Measurements from ENCODE around the gene CD93.

The CD93 gene

GRCh38 chr20:23086056-23086566 lies at the start of gene CD93:
Gene CD93 (minus strand): TSS chr20:23086324. CDS start chr20:23086192, 132 bp downstream.
- no peak for DNase-seq

GRCh38 chr20:23133560-23133998 lies 47.5 kb upstream of the CD93 start:
- DNase-seq = no peak

- no peak for DNase-seq
These were observed 46.9 kb upstream of the CD93 start for GRCh38 chr20:23132930-23133559.

GRCh38 chr20:23132293-23132929 lies 46.3 kb upstream of the CD93 start:
- no peak for DNase-seq

- no peak for DNase-seq
These were observed 45.6 kb upstream of the CD93 start for GRCh38 chr20:23131766-23132165.

GRCh38 chr20:23130622-23131140 lies 44.6 kb upstream of the CD93 start:
- DNase-seq = no peak

- DNase-seq = no peak
These were observed 43.9 kb upstream of the CD93 start for GRCh38 chr20:23129891-23130621.

- no peak for DNase-seq
These were observed 43.1 kb upstream of the CD93 start for GRCh38 chr20:23129266-23129665.

- no peak for DNase-seq
These were observed 42.5 kb upstream of the CD93 start for GRCh38 chr20:23128461-23129125.

- DNase-seq = no peak
These were observed 41.6 kb upstream of the CD93 start for GRCh38 chr20:23127506-23128279.

- DNase-seq = no peak
These were observed 40.3 kb upstream of the CD93 start for GRCh38 chr20:23126281-23127061.

GRCh38 chr20:23125625-23126191 lies 39.6 kb upstream of the CD93 start:
- DNase-seq = no peak

GRCh38 chr20:23125159-23125558 lies 39.0 kb upstream of the CD93 start:
- no peak for DNase-seq

GRCh38 chr20:23123886-23124285 lies 37.8 kb upstream of the CD93 start:
- DNase-seq = no peak

GRCh38 chr20:23122796-23123655 lies 36.9 kb upstream of the CD93 start:
- no peak for DNase-seq

GRCh38 chr20:23122321-23122720 lies 36.2 kb upstream of the CD93 start:
- no peak for DNase-seq

GRCh38 chr20:23121751-23122320 lies 35.7 kb upstream of the CD93 start:
- no peak for DNase-seq

- no peak for DNase-seq
These were observed 35.0 kb upstream of the CD93 start for GRCh38 chr20:23120936-23121750.

GRCh38 chr20:23120261-23120660 lies 34.1 kb upstream of the CD93 start:
- no peak for DNase-seq
